Type B pancreatic cell (in vitro differentiated cells): Measurements from ENCODE around the gene MSL3. TPM values are rescaled to one million over a fixed set of nuclear protein-coding genes. Genes with fewer than 3 reads are reported as not detected.
A peak's percentile ranks its signal among the peaks of the same experiment; 100 is the strongest.

Source experiments
- DNase-seq: peaks from one replicate; pipeline ENCODE4 v3.0.0; 2021; ENCODE audit warnings: mixed read lengths; ENCODE audit not compliant: unreplicated experiment; ENCODE audit errors: extremely low spot score
- H3K27ac Mint-ChIP-seq: 2 replicates; pipeline ENCODE4 v1.8.0; 2021; ENCODE audit warnings: mild to moderate bottlenecking, mixed read lengths
- H3K27me3 Mint-ChIP-seq: 2 replicates; pipeline ENCODE4 v1.8.0; 2021; ENCODE audit warnings: mixed read lengths
- H3K36me3 Mint-ChIP-seq: 2 replicates; pipeline ENCODE4 v1.8.0; 2021; ENCODE audit warnings: mixed read lengths
- H3K4me1 Mint-ChIP-seq: one replicate; pipeline ENCODE4 v1.8.0; 2021; ENCODE audit warnings: mixed read lengths; ENCODE audit not compliant: unreplicated experiment
- H3K4me3 Mint-ChIP-seq: 2 replicates; pipeline ENCODE4 v1.8.0; 2021; ENCODE audit warnings: mild to moderate bottlenecking, mixed read lengths
- H3K9me3 Mint-ChIP-seq: 2 replicates; pipeline ENCODE4 v1.8.0; 2021; ENCODE audit warnings: mixed read lengths
- total RNA-seq: library from RNA; stranded (reverse); gene quantifications from 2 replicates; pipeline ENCODE4 v1.2.1, GENCODE V29; 2021; ENCODE audit warnings: low replicate concordance
- TF ChIP-seq, protein P1 (sequence below): fragments of 200-600 bp; sonication (generic); conservative IDR thresholded peaks from 2 replicates; pipeline ENCODE4 v1.5.0; 2021; ENCODE audit warnings: antibody characterized with exemption, mild to moderate bottlenecking

The MSL3 gene
- total RNA-seq, 1 donor from 2014 or later = 24.5 TPM

DNA sequence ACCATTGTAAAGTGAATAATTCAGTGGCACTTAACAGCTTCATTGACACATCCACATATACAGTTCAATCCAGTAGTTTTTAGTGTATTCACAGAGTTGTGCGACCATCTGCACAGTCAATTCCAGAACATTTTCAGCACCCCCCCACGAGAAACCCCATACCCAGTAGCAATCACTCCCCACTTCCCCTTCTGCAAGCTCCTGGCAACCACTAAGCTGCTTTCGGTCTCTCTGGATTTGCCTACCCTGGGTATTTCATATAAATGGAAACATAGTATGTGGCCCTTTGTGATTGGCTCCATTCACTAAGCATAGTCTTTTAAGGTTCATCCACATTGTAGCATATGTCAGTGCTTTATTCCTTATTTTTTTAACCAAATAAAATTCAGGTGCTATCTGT, 10.0 kb downstream of the MSL3 start:
- H3K36me3 Mint-ChIP-seq = peaks cover 3% of the 10 kb centered on the region
- no peak overlapping the region for H3K4me3 Mint-ChIP-seq
- no peak overlapping the region for H3K27ac Mint-ChIP-seq
- no peaks in the 10 kb centered on the region for H3K9me3 Mint-ChIP-seq
- no peak for DNase-seq
- TF ChIP-seq, protein P1, sequence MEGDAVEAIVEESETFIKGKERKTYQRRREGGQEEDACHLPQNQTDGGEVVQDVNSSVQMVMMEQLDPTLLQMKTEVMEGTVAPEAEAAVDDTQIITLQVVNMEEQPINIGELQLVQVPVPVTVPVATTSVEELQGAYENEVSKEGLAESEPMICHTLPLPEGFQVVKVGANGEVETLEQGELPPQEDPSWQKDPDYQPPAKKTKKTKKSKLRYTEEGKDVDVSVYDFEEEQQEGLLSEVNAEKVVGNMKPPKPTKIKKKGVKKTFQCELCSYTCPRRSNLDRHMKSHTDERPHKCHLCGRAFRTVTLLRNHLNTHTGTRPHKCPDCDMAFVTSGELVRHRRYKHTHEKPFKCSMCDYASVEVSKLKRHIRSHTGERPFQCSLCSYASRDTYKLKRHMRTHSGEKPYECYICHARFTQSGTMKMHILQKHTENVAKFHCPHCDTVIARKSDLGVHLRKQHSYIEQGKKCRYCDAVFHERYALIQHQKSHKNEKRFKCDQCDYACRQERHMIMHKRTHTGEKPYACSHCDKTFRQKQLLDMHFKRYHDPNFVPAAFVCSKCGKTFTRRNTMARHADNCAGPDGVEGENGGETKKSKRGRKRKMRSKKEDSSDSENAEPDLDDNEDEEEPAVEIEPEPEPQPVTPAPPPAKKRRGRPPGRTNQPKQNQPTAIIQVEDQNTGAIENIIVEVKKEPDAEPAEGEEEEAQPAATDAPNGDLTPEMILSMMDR = no peak
- no peaks in the 10 kb centered on the region for H3K4me1 Mint-ChIP-seq
- no peaks in the 10 kb centered on the region for H3K27me3 Mint-ChIP-seq

DNA sequence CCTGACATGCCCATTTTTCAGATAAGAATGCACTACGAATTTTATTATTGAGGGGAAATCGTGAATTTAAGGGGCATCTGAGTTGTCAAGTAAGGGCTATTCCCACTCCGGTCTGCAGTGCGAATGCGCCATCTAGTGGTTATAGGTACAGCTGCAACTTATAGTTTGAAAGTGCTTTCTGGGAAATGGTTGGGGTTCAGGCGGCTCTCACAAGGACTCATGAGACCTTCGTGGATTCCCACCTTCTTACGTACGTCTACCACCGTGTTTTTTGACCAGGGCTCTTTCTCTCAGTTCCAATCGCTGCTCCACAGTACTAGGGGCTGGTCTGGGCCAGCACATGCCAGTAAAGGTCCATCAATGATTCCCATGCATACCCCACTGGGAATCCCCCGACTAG, 12.3 kb downstream of the MSL3 start:
- H3K27ac Mint-ChIP-seq = no peak overlapping the region
- TF ChIP-seq, protein P1 = peak; percentile 86
- H3K4me1 Mint-ChIP-seq = no peaks in the 10 kb centered on the region
- no peaks in the 10 kb centered on the region for H3K27me3 Mint-ChIP-seq
- no peaks in the 10 kb centered on the region for H3K9me3 Mint-ChIP-seq
- no peak for DNase-seq
- peaks cover 8% of the 10 kb centered on the region for H3K36me3 Mint-ChIP-seq
- H3K4me3 Mint-ChIP-seq = no peak overlapping the region

DNA sequence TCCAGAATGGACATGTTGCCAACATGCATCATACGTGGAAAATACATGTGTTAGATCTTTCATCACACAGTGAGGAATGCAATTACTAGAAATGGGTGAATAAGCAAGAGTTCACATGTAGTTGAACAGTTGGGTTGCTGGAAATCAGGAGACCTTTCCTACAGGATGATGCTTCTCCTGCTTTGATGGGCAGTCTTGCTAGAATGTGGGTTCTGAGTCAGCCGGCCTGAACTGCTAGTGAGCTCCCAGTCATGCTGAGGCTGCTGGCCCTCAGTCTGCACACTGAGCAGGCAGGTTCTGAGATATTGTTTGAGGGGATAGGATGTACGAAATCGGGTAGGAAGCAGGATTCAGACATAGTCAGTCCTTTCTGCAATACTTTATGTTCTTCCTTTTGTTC, 20.2 kb downstream of the MSL3 start:
- DNase-seq = no peak
- H3K4me1 Mint-ChIP-seq = no peaks in the 10 kb centered on the region
- H3K36me3 Mint-ChIP-seq = peaks cover 5% of the 10 kb centered on the region
- H3K4me3 Mint-ChIP-seq = no peak overlapping the region
- H3K9me3 Mint-ChIP-seq = no peaks in the 10 kb centered on the region
- no peaks in the 10 kb centered on the region for H3K27me3 Mint-ChIP-seq
- TF ChIP-seq, protein P1 = no peak
- H3K27ac Mint-ChIP-seq = no peak overlapping the region

DNA sequence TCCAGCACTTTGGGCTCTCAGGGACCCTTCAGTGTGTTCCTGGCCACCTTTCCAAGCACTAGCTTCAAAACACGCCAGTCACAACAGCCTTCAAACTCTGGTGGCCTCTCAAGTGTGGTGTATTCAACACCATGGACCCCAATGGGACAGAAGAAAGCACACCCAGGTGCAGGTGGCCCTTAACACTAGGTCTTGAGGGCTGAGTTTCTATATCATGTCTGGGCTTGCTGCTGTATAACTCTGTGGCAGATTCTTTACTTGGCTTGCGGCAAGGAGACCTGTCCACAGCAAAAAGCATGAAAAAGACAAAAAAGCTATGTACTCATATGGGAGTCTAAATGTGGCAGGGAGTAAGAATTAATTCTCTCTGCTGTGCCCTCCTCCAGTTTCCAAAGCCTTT, 23.1 kb downstream of the MSL3 start:
- H3K4me3 Mint-ChIP-seq = no peak overlapping the region
- H3K9me3 Mint-ChIP-seq = no peaks in the 10 kb centered on the region
- TF ChIP-seq, protein P1 = no peak
- H3K27me3 Mint-ChIP-seq = no peaks in the 10 kb centered on the region
- H3K27ac Mint-ChIP-seq = no peak overlapping the region
- no peaks in the 10 kb centered on the region for H3K36me3 Mint-ChIP-seq
- DNase-seq = no peak
- no peaks in the 10 kb centered on the region for H3K4me1 Mint-ChIP-seq

DNA sequence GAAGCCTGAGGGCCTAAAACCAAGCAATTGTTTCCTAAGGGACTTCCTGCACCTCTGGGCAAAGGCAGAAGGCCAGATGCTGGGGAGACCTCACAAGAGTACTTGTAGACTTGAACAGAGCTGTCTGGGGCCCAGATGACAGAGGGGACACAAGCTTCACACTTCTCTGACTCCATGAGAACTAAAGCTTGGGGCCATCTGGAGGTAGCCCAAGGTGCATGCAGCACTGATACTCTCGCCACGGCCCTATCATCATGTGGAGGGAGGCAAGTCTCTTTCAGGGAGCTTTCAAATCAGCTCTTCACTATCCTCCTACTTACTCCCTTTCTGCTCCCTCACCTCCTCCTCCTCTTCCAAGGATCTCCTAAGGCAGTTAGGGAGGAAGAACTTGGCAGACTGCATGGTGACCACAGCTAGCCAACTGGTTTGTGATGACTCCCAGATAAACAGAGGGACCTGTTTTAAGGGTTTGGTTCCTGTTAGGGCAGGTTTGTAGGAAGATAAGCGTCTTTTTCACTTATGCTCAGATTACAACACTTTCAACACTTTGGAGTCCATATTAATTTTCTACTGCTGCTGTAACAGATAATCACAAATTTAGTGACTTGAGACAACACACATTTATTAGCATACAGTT, 23.8 kb downstream of the MSL3 start:
- no peaks in the 10 kb centered on the region for H3K36me3 Mint-ChIP-seq
- H3K27me3 Mint-ChIP-seq = no peaks in the 10 kb centered on the region
- H3K4me3 Mint-ChIP-seq = no peak overlapping the region
- H3K9me3 Mint-ChIP-seq = no peaks in the 10 kb centered on the region
- H3K4me1 Mint-ChIP-seq = no peaks in the 10 kb centered on the region
- no peak overlapping the region for H3K27ac Mint-ChIP-seq
- DNase-seq = no peak
- TF ChIP-seq, protein P1 = no peak

DNA sequence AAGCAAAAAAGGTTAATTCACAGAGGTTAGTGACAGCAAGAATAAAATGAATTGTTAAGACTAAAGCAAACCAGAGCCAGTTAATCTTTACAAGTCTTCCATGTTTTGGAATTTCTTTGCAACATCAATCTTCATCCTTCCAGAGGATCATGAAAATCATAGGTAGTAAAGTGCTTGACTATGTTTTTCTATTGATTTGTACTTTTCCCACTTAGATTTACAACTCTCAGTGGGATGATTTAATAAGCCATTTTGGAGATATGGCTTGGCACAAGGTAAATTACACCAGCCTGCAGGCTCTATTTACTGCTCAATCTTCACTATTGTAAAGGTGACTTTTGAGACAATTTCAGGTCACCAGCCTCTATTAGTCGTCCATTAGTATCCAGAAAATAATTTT, 26.5 kb downstream of the MSL3 start:
- H3K27ac Mint-ChIP-seq = no peak overlapping the region
- no peaks in the 10 kb centered on the region for H3K9me3 Mint-ChIP-seq
- H3K4me3 Mint-ChIP-seq = no peak overlapping the region
- TF ChIP-seq, protein P1 = no peak
- no peaks in the 10 kb centered on the region for H3K36me3 Mint-ChIP-seq
- DNase-seq = no peak
- H3K4me1 Mint-ChIP-seq = no peaks in the 10 kb centered on the region
- H3K27me3 Mint-ChIP-seq = no peaks in the 10 kb centered on the region
